Bone marrow (tissue), 2 donors: ENCODE data around the gene SLC6A15.

Experiments used
- DNase-seq, 2 donors: peaks; one replicate each; lab custom pipeline; 2025; lab: John Stamatoyannopoulos, UW

The SLC6A15 gene

GRCh38 chr12:84912198-84913128 lies at the start of gene SLC6A15:
TSS of gene SLC6A15 (minus strand) at chr12:84912799. CDS start at chr12:84892120, 20,679 bp downstream.
- no peak for DNase-seq

DNA sequence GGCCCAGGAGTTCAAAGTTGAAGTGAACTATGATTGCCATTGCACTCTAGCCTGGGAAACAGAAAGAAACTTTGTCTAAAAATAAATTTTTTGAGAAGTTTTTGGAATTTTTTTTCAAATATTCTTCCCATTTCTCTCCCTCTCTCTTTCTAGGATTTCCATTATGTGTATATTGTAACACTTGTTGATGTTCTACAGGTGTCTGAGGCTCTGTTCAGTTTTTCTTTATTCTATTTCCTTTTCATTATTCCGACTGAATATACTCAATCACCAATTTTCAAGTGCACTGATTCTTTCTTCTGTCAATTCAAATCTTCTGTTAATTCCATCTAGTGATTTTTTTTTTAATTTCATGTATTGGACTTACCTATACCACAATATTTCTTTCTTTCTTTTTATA lies 48.3 kb upstream of the SLC6A15 start:
- no peak for DNase-seq

DNA sequence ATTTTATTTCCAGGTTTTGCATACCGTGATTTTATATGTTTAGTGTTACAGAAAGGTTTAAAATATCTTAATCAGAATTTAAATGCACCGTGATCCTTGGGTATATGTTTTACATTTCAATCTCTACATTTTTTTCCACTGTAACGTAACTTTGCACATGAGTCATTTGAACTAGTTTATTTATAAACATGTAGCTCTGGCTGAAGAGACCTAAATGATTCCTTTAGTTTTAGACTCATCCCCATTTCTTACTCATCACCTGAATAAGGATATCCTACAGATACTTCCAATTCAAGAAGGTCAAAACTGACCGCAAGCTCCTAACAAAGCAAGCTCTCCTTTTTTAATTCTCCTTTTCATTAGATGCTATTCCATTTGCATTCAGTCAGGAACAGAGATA lies 42.7 kb upstream of the SLC6A15 start:
- DNase-seq = no peak

GRCh38 chr12:84954415-84954814 lies 41.8 kb upstream of the SLC6A15 start:
- DNase-seq = no peak

- no peak for DNase-seq
Observed at GRCh38 chr12:84950971-84951546, 38.5 kb upstream of the SLC6A15 start.

DNA sequence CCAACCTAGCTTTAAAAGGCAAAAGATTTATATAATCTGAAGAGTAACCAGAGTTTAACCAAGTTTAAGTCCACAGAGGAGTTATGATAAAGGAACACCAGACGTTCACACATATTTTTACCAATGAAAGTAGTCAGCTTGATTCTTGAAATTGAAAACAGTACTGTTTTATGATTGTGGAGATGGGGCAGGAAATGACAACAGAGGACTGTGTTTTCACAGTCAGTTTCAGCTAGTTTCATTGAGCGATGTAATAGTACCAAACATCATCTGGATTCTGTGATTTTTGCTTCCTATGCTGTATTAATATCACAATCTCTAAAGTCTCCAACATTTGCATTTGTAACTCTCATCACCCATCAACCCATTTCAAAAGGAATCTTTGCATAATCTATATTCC lies 34.2 kb upstream of the SLC6A15 start:
- no peak for DNase-seq

- DNase-seq = no peak
Observed at GRCh38 chr12:84937415-84937814, 24.8 kb upstream of the SLC6A15 start.

DNA sequence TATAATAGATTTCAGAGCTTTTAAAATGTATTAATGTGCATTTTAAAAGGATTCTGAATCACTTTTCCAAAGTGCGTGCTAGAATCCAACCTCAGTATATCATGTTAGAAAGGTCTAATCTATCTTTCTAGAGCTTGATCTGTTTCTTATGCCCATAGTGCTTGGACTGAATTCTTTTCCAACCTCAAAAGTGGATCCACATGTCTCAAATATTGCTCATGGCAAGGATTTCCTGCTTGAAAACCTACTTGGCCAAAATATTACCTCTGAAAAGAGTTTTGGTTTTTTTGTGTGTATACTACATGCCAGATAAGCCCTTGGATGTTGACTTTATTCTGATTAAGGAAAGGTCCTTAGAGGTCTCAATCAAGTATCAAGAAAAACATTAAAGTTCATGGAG lies 16.9 kb upstream of the SLC6A15 start:
- no peak for DNase-seq

DNA sequence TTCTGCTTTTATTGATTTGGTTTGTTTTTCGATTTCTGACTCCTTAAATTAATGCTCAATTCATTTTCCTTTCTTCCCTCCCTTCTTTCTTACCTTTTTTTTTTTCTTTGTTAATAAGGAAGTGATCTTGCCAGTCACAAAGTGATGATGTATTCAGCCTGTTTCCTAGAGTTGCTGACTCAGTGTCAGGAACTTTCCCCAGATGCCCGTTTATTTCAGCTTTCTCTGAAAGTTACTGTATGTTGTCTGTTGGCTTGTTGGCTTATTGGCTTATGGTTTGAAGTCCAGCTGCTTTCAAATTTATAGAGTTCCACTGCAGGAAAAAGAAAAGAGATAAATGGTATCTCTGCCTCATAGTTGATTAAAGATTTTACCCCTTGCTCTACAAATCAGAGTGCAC lies 12.4 kb upstream of the SLC6A15 start:
- DNase-seq = no peak

DNA sequence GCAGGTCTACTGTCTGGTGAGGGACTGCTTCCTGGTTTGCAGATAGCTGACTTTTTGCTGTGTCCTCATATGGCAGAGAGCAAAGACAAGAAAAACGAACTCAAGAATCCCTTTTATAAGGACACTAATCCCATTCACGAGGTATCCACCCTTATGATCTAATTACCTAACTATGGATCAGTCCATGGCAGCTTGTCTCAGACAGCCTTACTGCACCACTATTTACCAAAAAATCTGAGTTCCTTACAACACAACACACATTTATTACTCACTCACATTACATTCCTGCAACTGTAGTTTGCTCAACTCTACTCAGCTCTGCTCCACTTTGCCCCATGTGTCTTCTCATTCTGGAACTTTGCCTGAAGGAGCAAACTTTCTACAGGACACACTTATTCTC lies 10.1 kb upstream of the SLC6A15 start:
- no peak for DNase-seq

DNA sequence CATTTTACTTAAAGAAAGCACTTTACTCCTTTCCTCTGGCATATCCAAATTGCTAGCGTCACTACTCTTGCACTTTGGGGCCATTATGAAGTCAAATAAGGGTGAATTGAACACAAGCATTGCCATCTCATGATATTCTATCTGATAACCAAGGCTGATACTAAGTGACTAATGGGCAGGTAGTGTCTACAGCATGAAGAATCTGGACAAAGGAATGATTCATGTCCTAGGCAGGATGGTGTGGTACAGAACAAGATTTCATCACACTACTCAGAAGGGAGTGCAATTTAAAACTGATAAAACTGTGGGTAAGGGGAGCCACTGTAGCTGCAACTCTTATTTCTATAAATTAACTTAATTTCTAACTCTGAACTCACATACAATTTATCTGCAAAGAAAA lies 7.7 kb upstream of the SLC6A15 start:
- no peak for DNase-seq

GRCh38 chr12:84919271-84919670 lies 6.7 kb upstream of the SLC6A15 start:
- no peak for DNase-seq

- DNase-seq = no peak
Observed at GRCh38 chr12:84913129-84913515, 523 bp upstream of the SLC6A15 start.

DNA sequence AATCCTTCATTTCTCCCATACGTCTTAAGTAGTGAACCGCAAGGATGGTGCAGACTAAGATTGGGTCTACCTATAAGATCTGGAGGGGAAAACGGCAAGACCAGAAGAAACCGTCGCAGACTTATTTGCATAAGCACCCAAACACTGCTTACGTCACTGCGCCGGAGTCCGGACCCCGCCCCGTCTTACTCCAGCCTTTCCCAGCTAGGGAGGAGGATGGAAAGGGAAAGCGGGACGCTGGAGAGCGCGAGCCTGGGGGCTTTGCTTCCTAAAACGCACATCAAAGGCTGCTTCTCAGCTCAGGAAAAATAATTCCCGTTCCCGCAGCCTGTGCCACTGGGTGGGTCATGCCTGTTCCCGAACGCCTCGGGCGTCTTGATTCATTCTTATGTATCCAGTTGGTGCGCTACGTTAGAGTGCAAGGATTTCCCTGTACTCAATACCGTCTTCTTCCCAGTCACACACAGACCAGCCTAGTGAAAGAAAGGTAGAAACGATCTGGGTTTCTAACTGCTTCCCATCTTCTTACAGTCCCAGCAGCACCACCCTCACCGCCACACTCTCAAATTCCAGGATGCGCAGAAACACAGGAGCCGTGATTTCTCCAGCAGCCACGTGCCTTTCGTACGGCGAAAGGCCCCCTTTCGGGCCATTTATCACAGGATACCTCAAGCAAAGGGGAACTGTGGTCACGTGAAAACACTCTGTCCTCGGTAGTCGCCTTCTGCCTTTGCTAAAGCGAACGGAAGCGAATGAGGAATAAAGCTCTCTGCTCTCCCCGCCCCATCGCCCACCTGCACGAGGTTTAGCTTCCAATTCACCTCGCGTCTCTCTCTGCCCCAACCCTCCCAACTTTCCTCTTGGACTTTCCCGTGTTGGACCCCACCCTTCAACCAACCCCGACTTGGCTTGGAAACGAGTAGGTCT lies 1.1 kb downstream of the SLC6A15 start:
- no peak for DNase-seq

DNA sequence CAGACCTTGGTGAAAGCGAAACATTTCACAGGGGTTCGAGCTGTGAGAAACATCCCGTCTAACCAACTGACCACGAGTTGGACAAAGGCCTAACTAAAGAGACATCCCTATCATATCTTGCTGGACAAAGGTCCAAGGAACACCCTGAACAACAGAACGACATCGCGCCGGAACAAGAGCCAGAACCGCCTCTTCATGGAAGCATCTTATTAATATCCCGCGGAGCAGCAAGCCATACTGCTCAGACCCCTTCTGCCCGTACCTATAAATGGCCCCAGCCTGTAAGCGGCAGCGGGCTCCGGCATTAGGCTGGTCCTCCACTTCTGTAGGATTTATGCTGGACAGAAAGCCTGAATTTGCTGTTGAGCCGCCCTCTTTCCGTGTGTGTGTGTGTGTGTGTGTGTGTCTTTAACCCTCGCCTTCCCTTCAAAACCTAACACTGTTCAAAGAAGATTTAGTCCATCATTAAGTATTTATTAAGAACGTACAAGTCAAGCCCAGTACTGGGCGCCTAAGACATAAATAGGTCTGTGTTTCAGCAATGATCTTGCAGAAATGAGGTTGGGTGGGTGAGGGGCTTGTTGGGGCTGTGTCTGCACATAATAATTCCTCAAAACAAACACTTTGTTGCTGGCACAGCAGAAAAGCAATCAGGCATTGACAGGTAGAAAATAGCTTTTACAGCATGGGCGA lies 1.9 kb downstream of the SLC6A15 start:
- no peak for DNase-seq

- DNase-seq = no peak
Observed at GRCh38 chr12:84904051-84904450, 8.5 kb downstream of the SLC6A15 start.

DNA sequence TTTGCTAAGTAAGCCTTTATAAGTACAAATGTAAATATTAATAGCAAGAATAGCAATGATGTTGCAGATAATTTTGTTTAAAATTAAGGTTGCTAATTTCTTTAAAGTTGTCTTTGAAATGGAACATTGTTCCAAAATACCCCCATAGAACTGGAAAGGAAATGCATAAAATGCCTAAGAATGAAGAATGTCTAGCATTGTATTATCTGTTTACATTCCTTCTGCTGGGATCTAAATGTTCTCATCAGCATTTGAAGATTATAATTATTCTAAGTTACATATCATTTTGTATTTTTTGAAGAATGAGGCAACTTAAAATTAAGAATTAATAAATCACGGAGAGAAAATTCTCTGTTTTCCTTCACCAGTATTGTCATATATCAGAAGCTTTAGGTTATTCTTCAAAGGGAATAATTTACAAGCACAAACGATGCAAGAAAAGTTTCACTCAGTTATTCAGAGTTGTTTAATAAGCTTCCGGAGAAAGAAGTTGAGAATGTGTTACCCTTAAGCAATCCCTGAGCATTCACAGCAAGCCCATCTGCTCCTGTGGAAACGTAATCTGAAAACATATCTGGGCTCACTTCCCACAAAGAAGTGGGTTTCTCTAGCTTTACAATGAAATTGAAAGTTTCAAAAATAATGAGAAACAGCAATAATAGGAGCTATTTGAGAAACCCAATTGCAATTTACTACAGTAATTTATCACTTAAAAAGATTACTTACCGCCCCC lies 21.3 kb downstream of the SLC6A15 start:
- no peak for DNase-seq

- no peak for DNase-seq
Observed at GRCh38 chr12:84889818-84890217, 22.8 kb downstream of the SLC6A15 start.

DNA sequence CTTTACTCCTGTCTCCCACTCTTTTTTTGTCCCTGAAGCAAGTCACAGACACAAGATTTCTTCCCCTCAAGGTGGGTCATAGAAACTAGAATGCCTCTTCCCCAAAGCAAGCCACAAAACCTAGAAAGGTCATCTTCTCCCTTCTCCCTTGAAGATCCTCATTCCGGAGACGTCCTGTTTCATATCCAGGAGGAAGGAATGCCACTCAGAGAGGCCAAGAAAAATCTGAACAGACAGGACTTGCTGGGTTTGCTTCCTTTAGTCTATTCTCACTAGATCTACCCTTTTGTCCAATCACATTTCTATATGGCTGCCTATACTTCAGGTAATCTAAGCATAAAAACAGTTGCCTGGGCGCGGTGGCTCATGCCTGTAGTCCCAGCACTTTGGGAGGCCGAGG lies 23.7 kb downstream of the SLC6A15 start:
- no peak for DNase-seq

GRCh38 chr12:84877340-84877739 lies 35.3 kb downstream of the SLC6A15 start:
- DNase-seq = no peak

GRCh38 chr12:84875241-84875640 lies 37.4 kb downstream of the SLC6A15 start:
- DNase-seq = no peak
